Dermis blood vessel endothelial cell (primary cell): Measurements from ENCODE around the gene PTPRN2. TPM values are rescaled to one million over a fixed set of nuclear protein-coding genes. Genes with fewer than 3 reads are reported as not detected.
A peak's percentile ranks its signal among the peaks of the same experiment; 100 is the strongest.
"Not testable (repeated sequence)": the region's sequence is repeated elsewhere in the genome, so short reads cannot be mapped to it uniquely, and the experiment has no call there.

ENCODE experiments used
- DNase-seq: peaks from one replicate; pipeline ENCODE4 v3.0.0; 2010
- total RNA-seq: library from RNA; depleted of rRNA; stranded (reverse); fragments of >200 nt; gene quantifications from 2 replicates; pipeline ENCODE4 v1.2.3, GENCODE V29; 2014

The PTPRN2 gene
- total RNA-seq, 1 donor from 2014 or later: 2.2 TPM

GRCh38 chr7:158246272-158246959, 341.2 kb downstream of the PTPRN2 start:
- DNase-seq: no peak

GRCh38 chr7:158245724-158246041, 341.9 kb downstream of the PTPRN2 start:
- DNase-seq: no peak

- no peak for DNase-seq
These were observed 342.5 kb downstream of the PTPRN2 start for GRCh38 chr7:158244873-158245723.

DNA sequence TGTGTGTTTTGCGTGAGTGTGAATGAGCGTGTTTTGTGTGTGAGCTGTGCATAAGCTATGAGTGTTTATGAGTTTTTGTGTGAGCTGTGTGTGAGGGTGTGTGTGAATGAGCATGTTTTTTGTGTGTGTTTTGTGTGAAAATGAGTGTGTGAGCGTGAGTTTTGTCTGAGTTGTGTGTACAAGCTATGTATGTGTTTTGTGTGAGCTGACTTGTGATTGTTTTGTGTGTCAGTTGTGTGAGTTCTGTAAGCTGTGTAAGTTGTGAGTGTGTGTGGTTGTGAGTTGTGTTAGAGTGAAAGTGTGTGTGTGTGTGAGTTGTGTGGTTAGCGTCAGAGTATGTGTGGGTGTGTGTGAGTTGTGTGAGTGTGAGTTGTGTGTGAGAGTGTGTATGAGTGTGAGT, 343.2 kb downstream of the PTPRN2 start:
- DNase-seq: no peak

- no peak for DNase-seq
These were observed 345.7 kb downstream of the PTPRN2 start for GRCh38 chr7:158241919-158242318.

DNA sequence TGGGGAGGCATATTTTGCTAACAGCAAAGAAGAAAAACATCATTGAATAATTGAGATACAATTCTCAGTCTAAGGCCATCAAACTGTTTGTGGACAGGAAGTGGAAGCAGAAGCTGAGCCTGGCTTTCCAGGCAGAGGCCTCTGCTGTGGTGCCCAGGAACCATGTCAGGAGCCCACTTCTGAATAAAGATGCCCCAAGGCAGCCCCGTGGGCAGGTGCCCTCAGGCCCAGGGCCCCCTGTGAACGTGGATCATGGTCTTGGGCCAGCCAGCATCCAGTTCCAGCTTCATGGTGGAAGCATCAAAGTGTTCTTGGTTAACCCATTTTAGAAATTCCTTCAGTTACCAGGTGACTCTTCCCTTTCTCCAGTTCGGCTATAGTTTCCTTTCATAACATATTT, 346.8 kb downstream of the PTPRN2 start:
- no peak for DNase-seq

- peak; percentile 30 for DNase-seq
These were observed 348.2 kb downstream of the PTPRN2 start for GRCh38 chr7:158239290-158239981.

DNA sequence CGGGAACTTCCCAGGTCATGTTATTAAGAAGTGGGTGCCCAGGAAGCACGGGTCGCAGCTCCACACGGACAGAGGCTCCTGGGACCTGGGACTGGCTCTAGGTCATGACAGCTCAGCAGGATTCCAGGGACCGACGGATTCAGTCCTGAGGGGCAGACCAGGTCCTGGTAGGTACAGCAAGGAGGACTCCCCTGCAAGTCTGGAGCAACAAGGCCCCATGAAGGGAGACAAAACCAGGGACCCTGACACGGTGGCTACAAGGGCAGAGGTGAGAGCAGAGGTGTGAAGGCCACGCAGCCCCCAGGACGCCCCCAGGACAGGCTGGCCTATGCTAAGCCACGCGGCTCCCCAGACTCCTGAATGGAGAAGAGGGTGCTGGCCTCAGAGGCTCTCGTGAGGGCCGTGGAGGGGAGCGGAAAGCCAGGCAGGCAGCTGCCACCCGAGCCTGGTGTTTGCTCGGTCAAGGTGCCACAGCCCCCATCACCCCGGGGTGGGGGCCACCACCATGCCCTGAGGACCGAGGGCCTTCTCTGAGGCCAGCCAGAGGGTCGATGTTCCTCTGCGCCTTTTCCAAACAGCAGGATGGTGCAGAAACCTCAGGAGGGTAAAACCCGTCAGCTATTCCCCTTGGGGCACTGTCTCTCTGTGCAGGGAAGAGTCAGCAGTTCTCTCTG, 348.9 kb downstream of the PTPRN2 start:
- no peak for DNase-seq

DNA sequence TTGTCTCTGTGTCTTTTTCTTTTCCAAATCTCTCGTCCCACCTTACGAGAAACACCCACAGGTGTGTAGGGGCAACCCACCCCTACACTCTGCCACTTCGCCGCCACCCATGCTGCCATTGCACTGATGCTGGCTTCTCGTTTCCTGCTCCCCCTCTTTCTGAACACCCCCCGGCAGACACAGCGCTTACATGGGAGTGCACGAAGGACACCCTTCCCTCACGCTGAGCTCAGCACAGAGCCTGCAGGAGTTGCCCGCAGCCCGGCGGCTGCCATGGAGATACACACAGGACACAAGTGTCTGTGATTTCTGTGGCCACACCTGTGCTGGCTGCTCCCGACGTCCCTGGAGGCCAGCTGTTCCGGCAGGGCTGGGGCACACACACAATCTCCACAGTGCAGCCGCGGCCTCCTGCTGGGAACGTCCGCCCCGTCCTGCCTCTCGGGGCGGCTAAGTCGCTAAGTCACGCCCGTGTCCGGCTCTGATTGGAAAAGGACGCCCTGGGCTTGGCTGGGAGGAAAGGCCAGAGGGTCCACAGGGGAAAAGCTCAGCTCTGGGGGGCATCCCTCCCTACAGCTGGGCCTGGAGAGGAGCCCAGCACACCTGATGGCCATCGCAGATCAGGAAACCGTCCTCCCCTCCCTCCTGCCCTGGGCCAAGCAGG, 349.8 kb downstream of the PTPRN2 start:
- no peak for DNase-seq

DNA sequence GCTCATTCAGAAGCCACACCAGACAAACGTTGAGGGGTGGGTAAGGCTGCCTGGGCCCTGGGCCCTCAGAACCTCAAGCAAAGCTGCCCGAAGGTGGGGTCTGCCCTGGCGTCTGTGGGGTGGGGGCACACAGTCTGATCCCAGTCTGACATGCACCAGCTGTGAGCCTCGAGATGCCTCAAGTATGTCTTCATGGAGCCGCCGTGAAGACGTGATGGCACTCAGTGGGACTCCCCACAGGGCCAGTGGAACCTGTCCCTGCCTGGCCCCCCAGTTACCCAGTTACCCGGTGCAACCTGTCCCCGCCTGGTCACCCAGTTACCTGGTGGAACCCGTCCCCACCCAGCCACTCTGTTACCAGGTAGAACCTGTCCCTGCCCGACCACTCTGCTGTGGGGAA, 351.2 kb downstream of the PTPRN2 start:
- DNase-seq: no peak

DNA sequence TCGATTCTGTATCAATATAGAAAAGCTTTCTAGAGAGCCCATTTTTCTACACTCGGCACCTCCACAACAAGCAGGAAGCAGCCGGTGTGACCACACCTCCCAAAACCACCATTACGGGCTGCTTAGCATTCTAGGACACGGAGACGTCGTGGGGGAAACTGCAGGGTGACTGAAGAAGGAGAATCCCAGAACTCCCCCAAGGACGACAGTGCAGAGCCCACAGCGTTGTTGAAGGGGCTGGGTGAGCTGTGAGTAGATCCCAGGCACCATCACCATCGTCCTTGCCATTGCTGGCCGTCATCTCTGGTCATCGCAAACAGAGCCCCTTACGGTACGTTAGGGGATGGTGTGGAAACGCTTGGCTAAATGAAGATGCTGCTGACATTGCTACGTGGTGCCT, 351.8 kb downstream of the PTPRN2 start:
- no peak for DNase-seq

DNA sequence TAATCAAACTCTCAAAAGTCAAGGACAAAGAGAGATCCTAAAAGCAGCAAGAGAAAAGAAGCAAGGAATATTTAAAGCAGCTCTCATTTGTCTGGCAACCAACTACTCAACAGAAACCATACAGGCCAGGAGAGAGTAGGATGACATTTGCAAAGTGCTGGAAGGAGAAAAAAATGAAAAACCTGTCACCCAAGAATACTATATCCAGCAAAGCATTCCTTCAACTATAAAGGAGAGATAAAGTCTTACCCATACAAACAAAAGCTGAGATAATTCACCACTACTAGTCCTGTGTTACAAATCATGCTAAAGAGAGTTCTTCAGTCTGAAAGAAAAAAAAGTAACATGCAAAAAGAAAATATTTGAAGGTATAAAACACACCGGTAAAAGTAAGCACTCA, 357.7 kb downstream of the PTPRN2 start:
- no peak for DNase-seq

DNA sequence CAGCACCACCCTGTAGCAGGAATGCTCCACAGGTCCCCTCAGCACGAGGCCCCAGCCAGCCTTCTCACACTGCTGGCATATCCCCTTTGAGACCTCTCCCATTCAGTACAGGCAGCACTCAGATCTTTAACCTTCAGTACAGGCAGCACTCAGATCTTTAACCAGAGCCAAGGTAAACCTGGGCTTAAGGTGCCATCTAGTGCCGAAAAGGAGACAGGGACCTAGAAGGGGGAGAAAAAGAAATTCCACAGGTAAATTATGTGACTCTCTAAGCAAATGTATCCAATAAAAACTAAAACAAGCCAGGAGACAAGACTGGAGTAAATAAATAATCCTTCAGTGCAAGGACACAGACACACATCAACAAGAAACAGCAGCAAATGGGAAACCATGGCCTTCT, 358.6 kb downstream of the PTPRN2 start:
- no peak for DNase-seq

GRCh38 chr7:158228131-158228530, 359.5 kb downstream of the PTPRN2 start:
- DNase-seq: no peak

DNA sequence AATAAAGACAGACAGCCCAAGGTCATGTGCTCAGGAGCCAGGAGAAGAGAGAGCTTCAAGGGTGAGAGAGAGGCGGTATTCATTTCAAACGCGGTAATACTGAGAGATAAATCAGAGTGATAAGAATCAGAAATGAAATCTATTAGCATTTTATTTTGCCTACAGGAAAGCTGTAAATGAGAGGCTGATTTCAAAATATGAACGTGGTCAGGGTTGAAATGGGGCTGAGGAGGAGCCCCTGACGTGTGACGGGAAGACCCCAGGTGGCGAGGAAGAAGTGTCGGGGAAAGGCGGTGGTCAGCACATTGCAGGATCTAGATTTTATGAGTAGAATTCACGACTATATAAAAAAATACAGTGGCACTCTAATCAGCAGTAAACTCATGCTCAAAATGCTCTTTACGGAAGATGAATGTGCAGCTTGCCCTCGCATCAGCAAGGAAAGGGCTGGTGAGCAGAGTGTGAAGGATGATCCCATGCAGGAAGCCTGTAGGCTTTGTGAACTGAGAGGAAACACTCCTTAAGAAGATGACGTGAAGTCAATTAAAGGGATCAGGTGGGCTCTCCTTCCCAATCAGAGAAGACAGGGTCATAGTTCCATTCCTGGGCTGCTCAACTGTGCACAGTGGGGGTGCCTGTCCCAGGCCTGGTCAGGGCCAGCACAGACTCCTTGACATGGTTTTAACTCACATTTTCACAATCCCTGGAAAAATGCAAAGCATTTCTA, 360.2 kb downstream of the PTPRN2 start:
- no peak for DNase-seq

DNA sequence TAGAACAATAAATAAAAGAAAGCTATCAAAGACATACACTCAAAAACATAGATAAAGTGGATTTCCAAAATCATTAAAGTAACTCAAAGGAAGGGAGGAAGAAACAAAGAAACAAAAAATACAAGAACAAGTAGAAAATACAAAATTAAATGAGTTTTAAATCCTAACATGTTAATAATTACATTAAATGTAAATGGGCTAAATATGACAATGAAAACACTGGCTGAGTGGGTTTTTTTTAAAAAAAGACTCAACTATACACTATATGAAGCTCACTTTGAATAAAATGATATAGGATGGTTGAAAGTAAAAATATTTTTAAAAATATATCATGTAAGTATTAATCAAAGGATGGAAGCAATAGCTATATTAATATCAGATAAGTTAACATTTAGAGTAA, 371.4 kb downstream of the PTPRN2 start:
- no peak for DNase-seq

DNA sequence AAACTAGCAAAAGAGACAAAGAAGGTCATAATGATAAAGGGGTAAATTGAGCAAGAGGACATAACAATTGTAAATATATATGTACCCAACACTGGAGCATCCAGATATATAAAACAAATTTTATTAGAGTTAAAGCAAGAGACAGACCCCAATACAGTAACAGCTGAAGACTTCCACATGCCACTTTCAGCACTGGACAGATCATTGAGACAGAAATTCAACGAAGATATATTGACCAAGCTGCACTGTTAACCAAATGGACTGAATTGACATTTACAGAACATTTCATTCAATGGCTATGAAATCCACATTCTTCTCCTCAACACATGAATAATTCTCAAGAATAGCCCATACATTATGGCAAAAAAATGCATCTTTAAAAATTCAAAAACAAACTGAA, 378.2 kb downstream of the PTPRN2 start:
- no peak for DNase-seq

DNA sequence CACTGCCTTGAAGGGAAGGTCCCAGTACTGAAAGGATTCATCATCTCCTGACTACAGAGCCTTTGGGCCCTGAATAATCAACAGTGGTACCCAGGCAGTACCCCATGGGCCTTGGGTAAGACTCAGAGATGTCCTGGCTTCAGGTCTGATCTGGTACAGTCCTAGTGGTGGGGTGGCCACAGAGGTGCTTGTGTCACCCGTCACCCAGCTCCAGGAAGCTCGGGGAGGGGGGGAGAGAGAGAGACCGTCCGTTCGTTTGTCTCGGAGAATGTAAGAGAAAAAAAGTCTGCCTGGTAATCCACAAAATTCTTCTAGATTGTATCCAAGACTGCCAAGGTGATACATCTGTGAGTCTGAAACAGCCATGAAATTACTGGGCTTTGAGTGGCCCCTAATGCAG, 381.3 kb downstream of the PTPRN2 start:
- no peak for DNase-seq

DNA sequence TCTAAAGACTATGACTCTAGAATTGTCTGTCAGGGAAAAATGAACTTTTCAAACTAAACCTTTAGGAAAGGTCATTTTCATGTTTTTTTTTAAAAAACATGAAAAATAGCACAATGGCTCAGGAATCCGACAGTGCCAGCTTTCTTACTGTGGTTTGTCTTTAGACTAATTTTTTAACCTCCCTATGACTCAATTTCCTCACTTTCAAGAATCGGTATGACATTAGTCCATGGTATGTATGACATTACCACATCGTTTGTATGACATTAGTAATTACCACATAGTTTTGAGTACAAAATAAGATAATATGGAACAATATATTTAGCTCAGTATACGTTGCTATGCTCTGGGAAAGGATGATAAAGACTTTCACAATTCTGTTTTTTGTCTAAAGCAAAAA, 383.2 kb downstream of the PTPRN2 start:
- no peak for DNase-seq

GRCh38 chr7:158203948-158204347, 383.7 kb downstream of the PTPRN2 start:
- not testable (repeated sequence) for DNase-seq

GRCh38 chr7:158194365-158194900, 393.2 kb downstream of the PTPRN2 start:
- DNase-seq: no peak

- no peak for DNase-seq
These were observed 394.2 kb downstream of the PTPRN2 start for GRCh38 chr7:158193446-158193845.
